CD4-positive, alpha-beta T cell treated with Interleukin-2 at 100 ng/mL for 4 hours (primary cell): Measurements from ENCODE around the gene CCDC121.

Experiments used
- DNase-seq: peaks from one replicate; pipeline ENCODE4 v3.0.0-alpha.2; 2020; ENCODE audit warnings: low spot score

CCDC121 gene

DNA sequence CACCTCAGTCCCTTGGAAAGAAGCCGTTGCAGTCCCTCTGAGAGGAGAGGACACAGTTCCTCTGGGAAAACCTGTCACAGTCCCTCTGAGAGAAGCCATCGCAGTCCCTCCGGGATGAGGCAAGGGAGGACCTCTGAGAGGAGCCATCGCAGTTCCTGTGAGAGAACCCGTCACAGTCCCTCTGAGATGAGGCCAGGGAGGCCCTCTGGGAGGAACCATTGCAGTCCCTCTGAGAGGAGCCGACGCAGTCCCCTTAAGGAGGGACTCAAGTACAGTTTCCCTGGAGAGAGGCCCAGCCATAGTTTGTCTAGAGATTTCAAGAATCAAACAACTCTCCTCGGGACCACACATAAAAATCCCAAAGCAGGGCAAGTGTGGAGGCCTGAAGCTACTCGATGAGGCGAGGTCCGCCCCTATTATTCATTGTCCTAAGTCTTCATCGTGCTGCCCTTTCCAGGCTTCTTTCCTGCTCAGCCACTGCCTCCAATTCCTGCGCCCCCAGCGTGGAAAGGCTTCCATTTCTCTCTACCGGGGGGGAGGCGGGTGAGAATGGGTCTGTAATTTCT lies 46.6 kb downstream of the CCDC121 start:
- DNase-seq = no peak

GRCh38 chr2:27581417-27582128 lies 47.2 kb downstream of the CCDC121 start:
- DNase-seq = no peak
